GM18505 (cell line): Measurements from ENCODE around the gene ATP5MG.

Experiments
- ATAC-seq: cut with Tn5 transposase; IDR thresholded peaks from one replicate; pipeline ENCODE4 v1.9.1; 2021; ENCODE audit not compliant: unreplicated experiment
- POLR2A ChIP-seq: IDR thresholded peaks from 4 replicates; pipeline ENCODE4 v1.6.1; 2011; ENCODE audit warnings: borderline replicate concordance; ENCODE audit not compliant: insufficient read depth, insufficient read length; ENCODE audit errors: extremely low read depth

ATP5MG gene

GRCh38 chr11:118441770-118442275, 40.4 kb downstream of the ATP5MG start:
- ATAC-seq: no peak
- no peak for TF ChIP-seq POLR2A

DNA sequence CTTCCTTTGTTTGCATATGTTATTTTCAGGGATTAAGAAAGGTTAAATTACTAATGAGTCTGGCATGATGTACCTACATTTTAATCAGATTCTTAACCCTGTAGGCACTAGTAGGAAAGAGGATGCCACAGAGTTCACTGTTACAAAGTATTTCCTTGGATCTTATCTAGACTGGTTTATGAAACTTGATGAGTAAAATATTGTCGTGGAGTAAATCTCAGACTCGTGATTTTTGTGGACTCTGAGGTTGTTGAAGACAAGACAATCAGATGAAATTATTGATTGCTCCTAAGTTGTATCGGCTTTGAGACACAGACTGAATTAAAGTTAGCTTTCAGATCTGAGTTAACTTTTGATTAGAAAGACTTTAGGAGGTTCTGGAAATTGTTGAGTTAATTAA, 40.9 kb downstream of the ATP5MG start:
- no peak for ATAC-seq
- no peak for TF ChIP-seq POLR2A

- no peak for ATAC-seq
- TF ChIP-seq POLR2A: no peak
Observed at GRCh38 chr11:118442908-118443589, 41.6 kb downstream of the ATP5MG start.

DNA sequence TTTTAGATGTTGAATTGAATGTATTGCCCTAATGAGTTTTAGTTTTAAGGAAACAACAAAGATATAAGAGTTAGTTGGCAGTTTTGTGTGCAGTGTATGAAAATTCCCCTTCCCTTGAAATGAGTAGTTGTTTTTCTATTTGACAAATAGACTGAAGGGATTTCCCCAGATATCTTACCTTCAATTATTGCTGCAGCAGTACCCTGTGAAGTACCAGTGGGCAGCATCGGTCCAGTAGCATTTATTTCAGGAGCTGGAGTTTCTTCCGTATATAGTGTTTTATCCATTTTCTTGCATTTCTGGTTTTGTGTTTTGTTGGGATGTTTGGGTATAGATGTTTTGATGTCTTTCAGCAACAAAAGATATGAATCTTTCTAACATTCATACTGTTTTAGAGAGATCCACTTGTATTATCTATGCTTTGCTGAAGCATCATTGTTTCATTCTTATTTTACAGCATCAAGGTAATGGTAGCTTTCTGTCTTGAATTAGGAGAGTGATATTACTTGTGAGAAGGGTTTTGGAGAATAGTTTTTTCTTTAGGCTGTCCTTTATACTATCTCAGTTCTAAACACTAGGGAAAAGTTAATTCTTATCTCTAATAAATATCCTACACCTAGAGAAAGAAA, 42.3 kb downstream of the ATP5MG start:
- ATAC-seq: no peak
- TF ChIP-seq POLR2A: no peak

DNA sequence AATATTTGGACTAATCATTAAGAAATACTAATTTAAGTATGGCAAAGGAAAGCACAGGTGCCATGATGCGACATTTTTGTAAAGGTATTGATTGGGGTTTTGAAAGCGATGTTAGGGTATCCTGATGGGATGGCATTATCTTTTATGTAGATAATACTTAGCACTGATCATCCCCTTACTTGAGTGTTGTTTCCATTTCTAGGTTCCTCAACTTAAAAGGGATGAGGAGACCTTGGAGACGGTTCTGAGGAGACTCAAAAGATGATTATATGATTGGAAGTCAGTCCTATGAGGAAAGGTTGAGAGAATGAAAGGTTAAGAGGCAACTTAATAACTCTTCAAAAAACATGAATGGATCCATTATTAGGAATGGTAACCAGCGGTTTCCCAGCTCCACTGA, 46.0 kb downstream of the ATP5MG start:
- no peak for ATAC-seq
- no peak for TF ChIP-seq POLR2A

- ATAC-seq: peak; percentile 69
- TF ChIP-seq POLR2A: no peak
Observed at GRCh38 chr11:118448294-118448693, 46.9 kb downstream of the ATP5MG start.

GRCh38 chr11:118449316-118449918, 48.0 kb downstream of the ATP5MG start:
- ATAC-seq: no peak
- no peak for TF ChIP-seq POLR2A

DNA sequence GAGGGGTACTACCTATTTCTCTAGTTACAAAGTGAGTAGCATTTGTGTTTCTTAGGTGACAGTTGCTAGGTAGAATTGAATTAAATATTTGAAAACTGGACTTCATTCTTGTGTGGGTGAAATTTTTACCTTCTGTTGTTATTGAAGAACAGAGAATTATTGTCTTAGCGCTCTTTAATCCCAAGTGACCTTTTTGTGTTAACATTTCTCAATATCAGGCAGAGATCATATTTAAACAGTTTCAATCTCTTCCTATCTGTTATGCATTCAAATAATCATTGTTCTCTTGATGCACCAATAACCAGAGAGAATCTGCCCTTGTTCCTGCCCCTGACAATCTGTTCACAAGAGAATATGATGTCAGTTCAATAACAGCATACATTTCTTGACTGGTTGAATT, 49.0 kb downstream of the ATP5MG start:
- no peak for ATAC-seq

More for the DNA sequence above, 49.0 kb downstream of the ATP5MG start:
- TF ChIP-seq POLR2A: no peak
